Upper lobe of left lung (tissue), 6 donors: ENCODE results near the gene ERF. TPM values are rescaled to one million over a fixed set of nuclear protein-coding genes. Genes with fewer than 3 reads are reported as not detected.
A peak's percentile ranks its signal among the peaks of the same experiment; 100 is the strongest.
"Not testable (repeated sequence)": the region's sequence is repeated elsewhere in the genome, so short reads cannot be mapped to it uniquely, and the experiment has no call there.

ENCODE experiments used
- ATAC-seq, 2 donors: fragments of 200-7000 bp; cut with Tn5 transposase; one replicate each; pipeline ENCODE4 v1.9.1; 2022; ENCODE audit warnings: mild to moderate bottlenecking in 2 of 2, moderate library complexity in 2 of 2; ENCODE audit not compliant: low FRiP score in 2 of 2
- DNase-seq, 2 donors: peaks; one replicate each; pipeline ENCODE4 v3.0.0-alpha.2; 2019 to 2020
- H3K27ac ChIP-seq, 4 donors: fragments of 200-600 bp; sonication (generic); one replicate each; pipeline ENCODE4 v1.5.1; 2016 to 2019
- H3K27me3 ChIP-seq, 4 donors: fragments of 200-600 bp; sonication (generic); one replicate each; pipeline ENCODE4 v1.5.1; 2017 to 2019
- H3K36me3 ChIP-seq, 4 donors: fragments of 200-600 bp; sonication (generic); one replicate each; pipeline ENCODE4 v1.5.1; 2016 to 2019
- H3K4me1 ChIP-seq, 4 donors: fragments of 200-600 bp; sonication (generic); one replicate each; pipeline ENCODE4 v1.5.1; 2018 to 2019
- H3K4me3 ChIP-seq, 4 donors: fragments of 200-600 bp; sonication (generic); one replicate each; pipeline ENCODE4 v1.5.1; 2017 to 2019; ENCODE audit warnings: mild to moderate bottlenecking in 2 of 4, moderate library complexity in 1 of 4
- H3K9me3 ChIP-seq, 4 donors: fragments of 200-600 bp; sonication (generic); one replicate each; pipeline ENCODE4 v1.5.1; 2018 to 2019
- EP300 ChIP-seq, 4 donors: sonication (generic); formaldehyde crosslinking; IDR thresholded peaks; one replicate each; pipeline ENCODE4 v1.5.1; 2017; ENCODE audit warnings: antibody characterized with exemption in 4 of 4, control low read depth in 2 of 4
- POLR2A ChIP-seq, 4 donors: fragments of 450-650 bp; IDR thresholded peaks; one replicate each; pipeline ENCODE4 v1.5.1; 2016 to 2017; ENCODE audit warnings: antibody characterized with exemption in 4 of 4, mild to moderate bottlenecking in 2 of 4
- POLR2AphosphoS5 ChIP-seq, 2 donors: sonication (generic); formaldehyde crosslinking; IDR thresholded peaks; one replicate each; pipeline ENCODE4 v1.5.1; 2017; ENCODE audit warnings: antibody characterized with exemption in 2 of 2
- WGBS, 2 donors: methylation state at CpG; one replicate each; pipeline ENCODE4 v1.1.5; 2017 to 2018; 5-methylcytosine and 5-hydroxymethylcytosine counted together
- total RNA-seq, 6 donors: library from RNA; depleted of rRNA in 4 of 6; stranded (reverse); fragments of >200 nt in 4 of 6; gene quantifications; one replicate each; pipeline versions ENCODE4 v1.1.0 to v1.2.1, GENCODE V29; 2016 to 2021
- TF ChIP-seq, protein P1 (sequence below), 6 experiments: fragments of 450-650 bp in 4 of 6; fragments of 200-600 bp in 2 of 6; sonication (generic) in 2 of 6; IDR thresholded peaks; one replicate each; pipeline ENCODE4 v1.5.1; 2016 to 2019; ENCODE audit warnings: antibody characterized with exemption in 6 of 6
- donor health status: DM: no; HTN: no; CAD: no; lungs with moderate emphysema.
- donor health status: DM: no; HTN: yes; CAD: no; lungs with severe emphysema.

ERF gene
- total RNA-seq, 6 donors from 2014 or later, result 13.6 to 59.4 (median 32.5) TPM

GRCh38 chr19:42261763-42262162 lies 6.8 kb upstream of the ERF start:
- Histone ChIP-seq H3K9me3 (no peaks in the 10 kb centered on the region), H3K27ac (no peak overlapping the region), H3K4me3 (no peak overlapping the region), H3K36me3 (no peaks in the 10 kb centered on the region), H3K27me3 (no peaks in the 10 kb centered on the region), H3K4me1 (peaks cover 0 to 1% (median under 1%) of the 10 kb centered on the region in 4 donors)
- ATAC-seq, result no peak
- DNase-seq, result no peak
- WGBS, 2 donors, result 91 to 94% methylated on average over 3 of the region's 3 CpGs
- TF ChIP-seq POLR2AphosphoS5 (IDR thresholded peaks at IDR 0.05) (no peak), EP300 (IDR thresholded peaks at IDR 0.05) (no peak)

DNA sequence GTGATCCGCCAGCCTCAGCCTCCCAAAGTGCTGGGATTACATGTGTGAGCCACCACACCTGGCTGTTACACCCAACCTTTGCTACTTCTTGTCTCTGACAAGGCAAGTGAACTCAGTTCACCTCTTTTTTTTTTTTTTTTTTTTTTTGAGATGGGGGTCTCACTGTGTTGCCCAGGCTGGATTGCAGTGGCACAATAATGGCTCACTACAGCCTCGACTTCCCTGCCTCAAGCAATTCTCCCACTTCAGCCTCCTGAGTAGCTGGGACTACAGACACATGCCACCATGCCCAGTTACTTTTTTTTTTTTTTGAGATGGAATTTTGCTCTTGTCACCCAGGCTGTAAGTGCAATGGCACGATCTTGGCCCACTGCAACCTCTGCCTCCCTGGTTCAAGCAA lies 2.9 kb upstream of the ERF start:
- 81 to 82% methylated on average over 3 of the region's 3 CpGs for WGBS, 2 donors
- not testable (repeated sequence) for ATAC-seq, H3K4me3 ChIP-seq, H3K27me3 ChIP-seq, H3K9me3 ChIP-seq, H3K36me3 ChIP-seq, DNase-seq, H3K27ac ChIP-seq
- H3K4me1 ChIP-seq, result peaks cover 11 to 21% (median 17%) of the 10 kb centered on the region in 4 donors

DNA sequence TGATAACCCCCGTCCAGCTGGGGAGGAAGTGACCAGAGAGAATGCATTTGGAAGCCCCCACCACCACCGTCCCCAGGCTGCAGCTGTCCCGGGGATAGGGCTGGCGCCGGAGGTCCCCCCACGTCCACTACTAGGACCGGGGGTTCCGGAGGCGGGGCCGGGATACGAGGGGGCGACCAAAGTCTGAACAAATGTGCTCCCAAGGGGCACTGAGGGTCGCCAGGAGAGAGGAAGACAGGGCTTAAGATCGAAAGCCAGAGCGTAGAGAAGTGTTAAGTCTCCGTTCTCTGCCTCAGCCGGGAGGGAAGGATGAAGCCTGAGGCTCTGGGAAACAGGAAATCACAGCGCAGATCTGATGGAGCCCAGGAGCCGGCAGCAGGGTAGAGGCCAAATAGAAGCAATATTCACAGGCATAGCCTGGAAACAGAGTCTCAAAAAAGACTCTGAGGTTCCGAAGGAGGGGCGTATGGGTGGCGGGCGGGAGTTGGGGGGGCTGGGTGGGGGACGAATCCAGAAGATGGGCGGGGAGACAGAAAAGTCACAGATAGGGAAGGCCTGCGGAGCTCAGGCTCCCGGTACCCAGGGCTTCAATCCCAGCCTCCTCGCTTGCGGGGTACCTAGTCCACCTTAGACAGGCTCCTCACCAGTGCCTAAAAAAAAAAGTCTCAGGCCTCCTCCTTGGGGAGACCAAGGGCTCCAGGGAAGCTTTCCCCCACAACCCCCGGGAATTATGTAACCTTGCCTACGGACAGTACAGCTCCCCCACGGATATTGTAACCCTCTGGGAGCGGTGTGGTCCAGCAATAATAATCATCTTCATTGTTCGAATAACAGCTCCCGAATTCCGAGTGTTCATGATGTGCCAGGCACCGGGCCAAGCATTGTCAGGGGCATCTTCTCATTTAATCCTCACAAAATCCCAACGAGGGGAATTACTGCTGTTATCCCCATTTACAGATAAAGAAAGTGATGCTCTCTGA lies 1.1 kb upstream of the ERF start:
- DNase-seq (peak in 1 of 2 donors; percentile 84), ATAC-seq (peak; percentile 18 to 38)
- Histone ChIP-seq H3K27me3 (no peaks in the 10 kb centered on the region), H3K4me3 (peak overlapping the region; percentile 55 to 100 (median 76)), H3K9me3 (no peaks in the 10 kb centered on the region), H3K4me1 (peaks cover 29 to 39% (median 35%) of the 10 kb centered on the region in 4 donors), H3K36me3 (no peaks in the 10 kb centered on the region), H3K27ac (peak overlapping the region; percentile 98 to 100 (median 100))
- TF ChIP-seq, protein P1, sequence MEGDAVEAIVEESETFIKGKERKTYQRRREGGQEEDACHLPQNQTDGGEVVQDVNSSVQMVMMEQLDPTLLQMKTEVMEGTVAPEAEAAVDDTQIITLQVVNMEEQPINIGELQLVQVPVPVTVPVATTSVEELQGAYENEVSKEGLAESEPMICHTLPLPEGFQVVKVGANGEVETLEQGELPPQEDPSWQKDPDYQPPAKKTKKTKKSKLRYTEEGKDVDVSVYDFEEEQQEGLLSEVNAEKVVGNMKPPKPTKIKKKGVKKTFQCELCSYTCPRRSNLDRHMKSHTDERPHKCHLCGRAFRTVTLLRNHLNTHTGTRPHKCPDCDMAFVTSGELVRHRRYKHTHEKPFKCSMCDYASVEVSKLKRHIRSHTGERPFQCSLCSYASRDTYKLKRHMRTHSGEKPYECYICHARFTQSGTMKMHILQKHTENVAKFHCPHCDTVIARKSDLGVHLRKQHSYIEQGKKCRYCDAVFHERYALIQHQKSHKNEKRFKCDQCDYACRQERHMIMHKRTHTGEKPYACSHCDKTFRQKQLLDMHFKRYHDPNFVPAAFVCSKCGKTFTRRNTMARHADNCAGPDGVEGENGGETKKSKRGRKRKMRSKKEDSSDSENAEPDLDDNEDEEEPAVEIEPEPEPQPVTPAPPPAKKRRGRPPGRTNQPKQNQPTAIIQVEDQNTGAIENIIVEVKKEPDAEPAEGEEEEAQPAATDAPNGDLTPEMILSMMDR (IDR thresholded peaks at IDR 0.05), result no peak
- TF ChIP-seq POLR2AphosphoS5 (IDR thresholded peaks at IDR 0.05) (no peak), POLR2A (IDR thresholded peaks at IDR 0.05) (no peak), EP300 (IDR thresholded peaks at IDR 0.05) (no peak)
- 7 to 10% methylated on average over 37 to 38 of the region's 38 CpGs for WGBS, 2 donors

GRCh38 chr19:42254089-42254849 lies 659 bp downstream of the ERF start:
- no peaks in the 10 kb centered on the region for H3K9me3 ChIP-seq
- peak; percentile 39 to 57 for ATAC-seq
- WGBS, 2 donors, result 0 to 1% methylated on average over 29 to 57 of the region's 70 CpGs

GRCh38 chr19:42253245-42254088 lies 1.5 kb downstream of the ERF start:
- Histone ChIP-seq H3K9me3 (no peaks in the 10 kb centered on the region), H3K36me3 (peaks cover 0 to 19% (median 14%) of the 10 kb centered on the region in 4 donors), H3K4me1 (peaks cover 42 to 64% (median 54%) of the 10 kb centered on the region in 4 donors), H3K4me3 (peak overlapping the region; percentile 50 to 100 (median 76)), H3K27me3 (no peaks in the 10 kb centered on the region), H3K27ac (peak overlapping the region; percentile 98 to 100 (median 100))
- DNase-seq (peak; percentile 71 to 94), ATAC-seq (peak; percentile 22 to 27)
- TF ChIP-seq POLR2A (IDR thresholded peaks at IDR 0.05) (no peak), EP300 (IDR thresholded peaks at IDR 0.05) (no peak), POLR2AphosphoS5 (IDR thresholded peaks at IDR 0.05) (peak; percentile 31 to 57)
- TF ChIP-seq, protein P1 (IDR thresholded peaks at IDR 0.05), result no peak
- WGBS, 2 donors, result 0% methylated on average over 14 to 31 of the region's 71 CpGs

More at GRCh38 chr19:42254089-42254849, 659 bp downstream of the ERF start:
- H3K36me3 ChIP-seq, result peaks cover 0 to 11% (median 6%) of the 10 kb centered on the region in 4 donors
- peaks cover 42 to 56% (median 51%) of the 10 kb centered on the region in 4 donors for H3K4me1 ChIP-seq
- no peaks in the 10 kb centered on the region for H3K27me3 ChIP-seq
- TF ChIP-seq EP300 (IDR thresholded peaks at IDR 0.05) (no peak), POLR2AphosphoS5 (IDR thresholded peaks at IDR 0.05) (peak; percentile 25 to 51)
- TF ChIP-seq, protein P1 (IDR thresholded peaks at IDR 0.05), result peak in 2 of 6 experiments; percentile 8 to 11
- peak overlapping the region; percentile 98 to 100 (median 100) for H3K27ac ChIP-seq
- peak; percentile 83 to 93 for DNase-seq
- H3K4me3 ChIP-seq, result peak overlapping the region; percentile 50 to 100 (median 76)
